Measurements from ENCODE around the gene APOD.

DNA sequence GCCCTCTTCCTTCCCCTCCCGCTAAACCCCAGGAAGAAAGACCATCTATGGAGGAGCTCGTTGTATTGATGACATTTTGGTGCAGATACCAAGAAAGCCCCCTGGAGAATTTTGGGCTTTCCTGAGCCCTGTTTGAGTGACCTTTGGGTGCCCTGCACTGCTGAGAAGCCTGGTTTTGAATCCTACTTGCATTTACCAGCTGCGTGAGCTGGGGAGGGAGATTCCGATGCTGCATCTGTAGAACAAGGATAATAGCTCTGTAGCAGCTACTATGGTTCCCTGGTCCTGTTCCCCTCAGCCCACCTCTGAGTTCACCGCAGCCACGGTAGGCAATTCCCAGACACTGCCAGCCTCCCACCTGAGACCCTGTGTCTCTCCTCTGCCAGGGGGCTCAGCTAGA lies 5.2 kb downstream of the APOD start:
- TF ChIP-seq CTCF (IDR thresholded peaks at IDR 0.05) (no peak), POLR2AphosphoS5 (IDR thresholded peaks at IDR 0.05) (no peak), POLR2A (IDR thresholded peaks at IDR 0.05) (no peak), EP300 (IDR thresholded peaks at IDR 0.05) (no peak)
